ENCODE measurements around the gene PPP2R5A.
"Not testable (repeated sequence)": the region's sequence is repeated elsewhere in the genome, so short reads cannot be mapped to it uniquely, and the experiment has no call there.

PPP2R5A gene

GRCh38 chr1:212297338-212297737 lies 12.1 kb downstream of the PPP2R5A start:
- H3K27me3 ChIP-seq (ENCODE audit: insufficient read depth, low read length) = no peaks in the 10 kb centered on the region
- H3K27ac ChIP-seq (ENCODE audit: low read depth, low read length) = no peak overlapping the region
- peaks cover 46% of the 10 kb centered on the region for H3K79me2 ChIP-seq (ENCODE audit: control insufficient read depth, insufficient read depth, low read length, unreplicated experiment)
- H3K36me3 ChIP-seq (ENCODE audit: insufficient read depth, low read length) = no peaks in the 10 kb centered on the region
- H2AFZ ChIP-seq (ENCODE audit: low read length, unreplicated experiment) = no peak overlapping the region
- H3K4me1 ChIP-seq (ENCODE audit: control insufficient read depth, insufficient read depth, low read length, unreplicated experiment) = peaks cover 16% of the 10 kb centered on the region
- H3K4me3 ChIP-seq (ENCODE audit: low read depth, low read length) = no peak overlapping the region

GRCh38 chr1:212301580-212301979 lies 16.4 kb downstream of the PPP2R5A start:
- H3K79me2 ChIP-seq (ENCODE audit: control insufficient read depth, insufficient read depth, low read length, unreplicated experiment) = peaks cover 15% of the 10 kb centered on the region
- peaks cover 4% of the 10 kb centered on the region for H3K4me1 ChIP-seq (ENCODE audit: control insufficient read depth, insufficient read depth, low read length, unreplicated experiment)
- no peak overlapping the region for H2AFZ ChIP-seq (ENCODE audit: low read length, unreplicated experiment)
- H3K27me3 ChIP-seq (ENCODE audit: insufficient read depth, low read length) = no peaks in the 10 kb centered on the region
- H3K36me3 ChIP-seq (ENCODE audit: insufficient read depth, low read length) = no peaks in the 10 kb centered on the region
- H3K27ac ChIP-seq (ENCODE audit: low read depth, low read length) = no peak overlapping the region
- no peak overlapping the region for H3K4me3 ChIP-seq (ENCODE audit: low read depth, low read length)

GRCh38 chr1:212302745-212303383 lies 17.7 kb downstream of the PPP2R5A start:
- 0 out of 2 replicates have a peak overlapping the region, but pooled peaks have one; percentile 13 for H3K27ac ChIP-seq (ENCODE audit: low read depth, low read length)
- peaks cover 16% of the 10 kb centered on the region for H3K79me2 ChIP-seq (ENCODE audit: control insufficient read depth, insufficient read depth, low read length, unreplicated experiment)
- no peak overlapping the region for H3K4me3 ChIP-seq (ENCODE audit: low read depth, low read length)

GRCh38 chr1:212305342-212305741 lies 20.1 kb downstream of the PPP2R5A start:
- Histone ChIP-seq H3K4me1 (ENCODE audit: control insufficient read depth, insufficient read depth, low read length, unreplicated experiment) (peaks cover 4% of the 10 kb centered on the region), H3K36me3 (ENCODE audit: insufficient read depth, low read length) (no peaks in the 10 kb centered on the region), H3K27ac (ENCODE audit: low read depth, low read length) (no peak overlapping the region), H2AFZ (ENCODE audit: low read length, unreplicated experiment) (no peak overlapping the region), H3K4me3 (ENCODE audit: low read depth, low read length) (no peak overlapping the region), H3K27me3 (ENCODE audit: insufficient read depth, low read length) (no peaks in the 10 kb centered on the region), H3K79me2 (ENCODE audit: control insufficient read depth, insufficient read depth, low read length, unreplicated experiment) (peaks cover 20% of the 10 kb centered on the region)

More at GRCh38 chr1:212302745-212303383, 17.7 kb downstream of the PPP2R5A start:
- H2AFZ ChIP-seq (ENCODE audit: low read length, unreplicated experiment) = no peak overlapping the region
- no peaks in the 10 kb centered on the region for H3K36me3 ChIP-seq (ENCODE audit: insufficient read depth, low read length)
- peaks cover 4% of the 10 kb centered on the region for H3K4me1 ChIP-seq (ENCODE audit: control insufficient read depth, insufficient read depth, low read length, unreplicated experiment)
- H3K27me3 ChIP-seq (ENCODE audit: insufficient read depth, low read length) = no peaks in the 10 kb centered on the region

GRCh38 chr1:212305984-212306452 lies 20.8 kb downstream of the PPP2R5A start:
- H2AFZ ChIP-seq (ENCODE audit: low read length, unreplicated experiment); H3K27ac ChIP-seq (ENCODE audit: low read depth, low read length); H3K4me1 ChIP-seq (ENCODE audit: control insufficient read depth, insufficient read depth, low read length, unreplicated experiment); H3K36me3 ChIP-seq (ENCODE audit: insufficient read depth, low read length); H3K4me3 ChIP-seq (ENCODE audit: low read depth, low read length); H3K27me3 ChIP-seq (ENCODE audit: insufficient read depth, low read length): not testable (repeated sequence)
- H3K79me2 ChIP-seq (ENCODE audit: control insufficient read depth, insufficient read depth, low read length, unreplicated experiment) = peaks cover 23% of the 10 kb centered on the region

- H2AFZ ChIP-seq (ENCODE audit: low read length, unreplicated experiment) = no peak overlapping the region
- no peaks in the 10 kb centered on the region for H3K4me1 ChIP-seq (ENCODE audit: control insufficient read depth, insufficient read depth, low read length, unreplicated experiment)
- no peak overlapping the region for H3K4me3 ChIP-seq (ENCODE audit: low read depth, low read length)
- H3K27me3 ChIP-seq (ENCODE audit: insufficient read depth, low read length) = no peaks in the 10 kb centered on the region
- no peak overlapping the region for H3K27ac ChIP-seq (ENCODE audit: low read depth, low read length)
- peaks cover 21% of the 10 kb centered on the region for H3K79me2 ChIP-seq (ENCODE audit: control insufficient read depth, insufficient read depth, low read length, unreplicated experiment)
- 0 out of 2 replicates have a peak, but pooled peaks cover 5% of the 10 kb centered on the region for H3K36me3 ChIP-seq (ENCODE audit: insufficient read depth, low read length)
These were observed 24.8 kb downstream of the PPP2R5A start for GRCh38 chr1:212309967-212310366.

- H2AFZ ChIP-seq (ENCODE audit: low read length, unreplicated experiment) = no peak overlapping the region
- H3K4me3 ChIP-seq (ENCODE audit: low read depth, low read length) = no peak overlapping the region
- 0 out of 2 replicates have a peak, but pooled peaks cover 5% of the 10 kb centered on the region for H3K36me3 ChIP-seq (ENCODE audit: insufficient read depth, low read length)
- H3K4me1 ChIP-seq (ENCODE audit: control insufficient read depth, insufficient read depth, low read length, unreplicated experiment) = no peaks in the 10 kb centered on the region
- H3K79me2 ChIP-seq (ENCODE audit: control insufficient read depth, insufficient read depth, low read length, unreplicated experiment) = peaks cover 21% of the 10 kb centered on the region
- H3K27me3 ChIP-seq (ENCODE audit: insufficient read depth, low read length) = no peaks in the 10 kb centered on the region
- no peak overlapping the region for H3K27ac ChIP-seq (ENCODE audit: low read depth, low read length)
These were observed 25.2 kb downstream of the PPP2R5A start for GRCh38 chr1:212310383-212310782.

- Histone ChIP-seq H2AFZ (ENCODE audit: low read length, unreplicated experiment) (no peak overlapping the region), H3K4me3 (ENCODE audit: low read depth, low read length) (no peak overlapping the region), H3K4me1 (ENCODE audit: control insufficient read depth, insufficient read depth, low read length, unreplicated experiment) (no peaks in the 10 kb centered on the region), H3K36me3 (ENCODE audit: insufficient read depth, low read length) (0 out of 2 replicates have a peak, but pooled peaks cover 5% of the 10 kb centered on the region), H3K27ac (ENCODE audit: low read depth, low read length) (no peak overlapping the region), H3K79me2 (ENCODE audit: control insufficient read depth, insufficient read depth, low read length, unreplicated experiment) (peaks cover 23% of the 10 kb centered on the region), H3K27me3 (ENCODE audit: insufficient read depth, low read length) (no peaks in the 10 kb centered on the region)
These were observed 26.8 kb downstream of the PPP2R5A start for GRCh38 chr1:212311836-212312497.

- H2AFZ ChIP-seq (ENCODE audit: low read length, unreplicated experiment) = no peak overlapping the region
- H3K79me2 ChIP-seq (ENCODE audit: control insufficient read depth, insufficient read depth, low read length, unreplicated experiment) = peaks cover 23% of the 10 kb centered on the region
- 0 out of 2 replicates have a peak, but pooled peaks cover 5% of the 10 kb centered on the region for H3K36me3 ChIP-seq (ENCODE audit: insufficient read depth, low read length)
- no peaks in the 10 kb centered on the region for H3K4me1 ChIP-seq (ENCODE audit: control insufficient read depth, insufficient read depth, low read length, unreplicated experiment)
- no peak overlapping the region for H3K4me3 ChIP-seq (ENCODE audit: low read depth, low read length)
- H3K27ac ChIP-seq (ENCODE audit: low read depth, low read length) = no peak overlapping the region
- no peaks in the 10 kb centered on the region for H3K27me3 ChIP-seq (ENCODE audit: insufficient read depth, low read length)
These were observed 28.4 kb downstream of the PPP2R5A start for GRCh38 chr1:212313616-212314015.

- H2AFZ ChIP-seq (ENCODE audit: low read length, unreplicated experiment) = no peak overlapping the region
- no peaks in the 10 kb centered on the region for H3K27me3 ChIP-seq (ENCODE audit: insufficient read depth, low read length)
- H3K4me1 ChIP-seq (ENCODE audit: control insufficient read depth, insufficient read depth, low read length, unreplicated experiment) = no peaks in the 10 kb centered on the region
- H3K27ac ChIP-seq (ENCODE audit: low read depth, low read length) = no peak overlapping the region
- no peak overlapping the region for H3K4me3 ChIP-seq (ENCODE audit: low read depth, low read length)
- peaks cover 20% of the 10 kb centered on the region for H3K79me2 ChIP-seq (ENCODE audit: control insufficient read depth, insufficient read depth, low read length, unreplicated experiment)
- H3K36me3 ChIP-seq (ENCODE audit: insufficient read depth, low read length) = 0 out of 2 replicates have a peak, but pooled peaks cover 5% of the 10 kb centered on the region
These were observed 30.0 kb downstream of the PPP2R5A start for GRCh38 chr1:212315184-212315583.

GRCh38 chr1:212315907-212316306 lies 30.7 kb downstream of the PPP2R5A start:
- Histone ChIP-seq H3K27ac (ENCODE audit: low read depth, low read length) (no peak overlapping the region), H3K27me3 (ENCODE audit: insufficient read depth, low read length) (no peaks in the 10 kb centered on the region), H3K36me3 (ENCODE audit: insufficient read depth, low read length) (0 out of 2 replicates have a peak, but pooled peaks cover 5% of the 10 kb centered on the region), H3K79me2 (ENCODE audit: control insufficient read depth, insufficient read depth, low read length, unreplicated experiment) (peaks cover 14% of the 10 kb centered on the region), H3K4me1 (ENCODE audit: control insufficient read depth, insufficient read depth, low read length, unreplicated experiment) (no peaks in the 10 kb centered on the region), H2AFZ (ENCODE audit: low read length, unreplicated experiment) (no peak overlapping the region), H3K4me3 (ENCODE audit: low read depth, low read length) (no peak overlapping the region)
